ENCODE data around the gene CBLB. TPM values are rescaled to one million over a fixed set of nuclear protein-coding genes. Genes with fewer than 3 reads are reported as not detected.

CBLB gene
- 23.0 and 29.3 TPM in 2 replicates for total RNA-seq (2014; rRNA removed; shearing (Covaris generic))
- 19.4 and 26.2 TPM in 2 replicates for polyA plus RNA-seq (2015; cell fraction: cytosol; rRNA removed)
- polyA plus RNA-seq (2015; cell fraction: nucleus; rRNA removed), result 38.1 and 38.2 TPM in 2 replicates

DNA sequence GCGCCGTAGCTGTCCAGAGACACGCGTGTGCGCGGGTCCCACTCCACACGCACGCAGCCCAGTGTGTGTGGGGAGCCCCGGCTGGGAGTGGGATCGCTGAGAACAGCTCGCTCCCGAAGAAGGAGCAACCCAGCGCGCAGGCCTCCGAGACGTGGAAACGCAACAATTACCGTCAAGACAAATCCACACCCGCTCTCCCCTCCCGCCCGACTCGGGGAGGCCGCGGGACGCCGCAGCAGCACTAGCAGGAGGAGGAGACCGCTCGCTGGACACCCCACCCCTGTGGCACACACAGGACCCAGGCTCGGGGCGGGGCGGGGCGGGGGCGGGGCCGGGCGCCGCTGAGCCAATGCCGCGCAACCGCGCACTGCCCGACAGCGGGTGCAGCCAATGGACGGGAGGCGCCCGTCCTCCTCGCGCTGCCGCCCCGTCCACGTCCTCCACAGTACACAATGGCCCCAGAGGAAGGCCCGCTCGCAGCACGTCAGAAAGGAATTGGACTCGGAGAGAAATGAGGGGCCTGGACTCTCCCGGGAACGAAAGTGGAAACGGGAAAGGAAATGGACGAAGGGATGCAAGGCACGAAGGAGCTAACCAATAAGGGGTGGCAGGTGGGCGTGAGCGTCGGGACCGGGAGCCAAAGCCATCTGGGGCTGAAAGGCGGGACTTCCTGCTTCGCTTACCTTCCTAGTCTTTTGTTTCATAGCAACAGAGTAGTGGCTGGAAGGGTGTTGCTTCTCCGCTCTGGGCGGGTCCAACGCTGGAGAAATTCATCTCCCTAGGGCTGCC lies at the start of gene CBLB:
Gene CBLB (minus strand): TSS at position 271 of the 789 bp plus-strand sequence. CDS start 1,435 bp downstream, outside the sequence.
- in situ Hi-C loops (cut with HindIII; ENCODE audit: low pct_unique_long_range_greater_than_20kb, low sequenced_read_pairs), result no loop called here
- DNase-seq (ENCODE audit: low read depth, low spot score), result peak; percentile 95

- in situ Hi-C loops (cut with HindIII; ENCODE audit: low pct_unique_long_range_greater_than_20kb, low sequenced_read_pairs), result no loop called here
- no peak for DNase-seq (ENCODE audit: low read depth, low spot score)
Measured at GRCh38 chr3:105916767-105917166, 48.0 kb upstream of the CBLB start.

DNA sequence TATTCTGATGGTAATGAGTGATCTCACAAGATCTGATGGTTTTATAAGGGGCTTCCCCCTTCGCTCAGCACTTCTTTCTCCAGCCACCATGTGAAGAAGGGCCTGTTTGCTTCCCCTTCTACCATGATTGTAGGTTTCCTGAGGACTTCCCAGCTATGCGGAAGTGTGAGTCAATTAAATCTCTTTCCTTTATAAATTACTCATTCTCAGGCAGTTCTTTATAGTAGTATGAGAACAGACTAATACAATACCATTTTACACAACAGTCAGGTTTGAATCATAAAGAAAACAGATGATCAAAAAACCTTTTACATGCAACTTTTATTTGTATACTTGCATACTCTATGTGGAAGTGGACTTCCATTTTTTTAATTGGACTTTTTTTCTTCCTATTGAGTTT lies 46.7 kb upstream of the CBLB start:
- in situ Hi-C loops (cut with HindIII; ENCODE audit: low pct_unique_long_range_greater_than_20kb, low sequenced_read_pairs), result no loop called here

GRCh38 chr3:105913616-105914015 lies 44.8 kb upstream of the CBLB start:
- in situ Hi-C loops (cut with HindIII; ENCODE audit: low pct_unique_long_range_greater_than_20kb, low sequenced_read_pairs), result no loop called here
- DNase-seq (ENCODE audit: low read depth, low spot score), result no peak

More for the DNA sequence above, 46.7 kb upstream of the CBLB start:
- DNase-seq (ENCODE audit: low read depth, low spot score), result no peak

DNA sequence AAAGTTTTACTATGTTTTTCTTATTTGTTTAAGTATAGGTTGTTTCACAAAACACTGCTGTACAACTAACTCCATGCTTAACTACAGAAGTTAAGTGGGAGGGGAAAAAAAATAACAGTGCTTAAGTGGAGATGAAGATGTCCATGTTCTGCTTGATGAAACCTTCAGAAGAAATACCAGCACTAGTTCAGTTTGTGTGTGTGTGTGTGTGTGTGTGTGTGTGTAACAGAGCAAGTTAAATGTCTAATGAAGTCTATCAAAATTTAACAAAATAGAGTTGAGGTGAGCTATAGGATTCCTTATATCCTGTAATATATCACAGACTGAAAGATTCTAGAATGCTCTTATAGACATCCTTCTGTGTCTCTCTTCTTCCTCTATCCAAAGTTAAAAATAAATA lies 44.1 kb upstream of the CBLB start:
- in situ Hi-C loops (cut with HindIII; ENCODE audit: low pct_unique_long_range_greater_than_20kb, low sequenced_read_pairs), result no loop called here
- no peak for DNase-seq (ENCODE audit: low read depth, low spot score)

- in situ Hi-C loops (cut with HindIII; ENCODE audit: low pct_unique_long_range_greater_than_20kb, low sequenced_read_pairs), result no loop called here
- no peak for DNase-seq (ENCODE audit: low read depth, low spot score)
Measured at GRCh38 chr3:105911496-105911895, 42.7 kb upstream of the CBLB start.

DNA sequence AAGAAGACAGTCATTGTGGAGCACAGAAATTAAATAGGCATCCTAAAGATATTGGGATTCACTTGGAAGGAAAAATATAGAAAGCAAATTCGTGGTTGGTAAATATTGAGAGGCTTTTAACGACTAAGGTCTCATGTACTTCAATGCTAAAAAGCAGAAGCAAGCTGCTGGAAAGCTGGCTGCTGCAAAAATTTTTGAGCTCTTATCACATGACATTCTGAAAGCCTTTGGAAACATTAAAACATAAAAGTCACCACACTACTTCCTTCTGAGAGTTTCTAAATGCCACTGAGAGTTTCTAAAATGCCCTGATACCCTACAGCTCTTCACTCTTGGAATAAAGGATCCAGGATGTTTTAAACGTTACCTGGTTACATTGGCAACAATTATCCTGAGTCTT lies 39.0 kb upstream of the CBLB start:
- DNase-seq (ENCODE audit: low read depth, low spot score), result peak; percentile 70

GRCh38 chr3:105906836-105907235 lies 38.0 kb upstream of the CBLB start:
- in situ Hi-C loops (cut with HindIII; ENCODE audit: low pct_unique_long_range_greater_than_20kb, low sequenced_read_pairs), result no loop called here
- peak; percentile 87 for DNase-seq (ENCODE audit: low read depth, low spot score)

More for the DNA sequence above, 39.0 kb upstream of the CBLB start:
- in situ Hi-C loops (cut with HindIII; ENCODE audit: low pct_unique_long_range_greater_than_20kb, low sequenced_read_pairs), result no loop called here

GRCh38 chr3:105906345-105906744 lies 37.5 kb upstream of the CBLB start:
- in situ Hi-C loops (cut with HindIII; ENCODE audit: low pct_unique_long_range_greater_than_20kb, low sequenced_read_pairs), result no loop called here
- no peak for DNase-seq (ENCODE audit: low read depth, low spot score)

DNA sequence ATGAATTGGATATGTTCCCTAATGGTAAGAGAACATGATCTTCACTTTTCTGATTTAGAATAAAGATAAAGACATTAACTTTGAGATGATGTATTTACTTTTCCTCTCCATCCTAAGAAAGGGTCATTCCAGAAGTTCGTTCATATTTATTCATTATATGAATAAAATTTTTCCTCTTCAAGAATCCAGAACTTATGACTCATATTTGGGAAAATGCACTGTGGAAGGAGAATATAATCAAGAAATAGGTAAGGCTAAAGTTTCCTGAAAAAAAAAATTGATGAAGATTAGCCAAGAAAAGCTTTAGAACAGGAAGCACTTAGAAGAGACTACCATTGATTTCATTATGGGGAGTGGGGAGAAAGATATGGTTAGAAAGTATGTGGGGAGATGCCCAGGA lies 36.5 kb upstream of the CBLB start:
- DNase-seq (ENCODE audit: low read depth, low spot score), result no peak
- in situ Hi-C loops (cut with HindIII; ENCODE audit: low pct_unique_long_range_greater_than_20kb, low sequenced_read_pairs), result no loop called here

GRCh38 chr3:105904678-105905284 lies 36.0 kb upstream of the CBLB start:
- in situ Hi-C loops (cut with HindIII; ENCODE audit: low pct_unique_long_range_greater_than_20kb, low sequenced_read_pairs), result no loop called here
- peak; percentile 11 for DNase-seq (ENCODE audit: low read depth, low spot score)

- in situ Hi-C loops (cut with HindIII; ENCODE audit: low pct_unique_long_range_greater_than_20kb, low sequenced_read_pairs), result no loop called here
- no peak for DNase-seq (ENCODE audit: low read depth, low spot score)
Measured at GRCh38 chr3:105904251-105904650, 35.4 kb upstream of the CBLB start.

GRCh38 chr3:105899516-105899915 lies 30.7 kb upstream of the CBLB start:
- in situ Hi-C loops (cut with HindIII; ENCODE audit: low pct_unique_long_range_greater_than_20kb, low sequenced_read_pairs), result no loop called here
- no peak for DNase-seq (ENCODE audit: low read depth, low spot score)

DNA sequence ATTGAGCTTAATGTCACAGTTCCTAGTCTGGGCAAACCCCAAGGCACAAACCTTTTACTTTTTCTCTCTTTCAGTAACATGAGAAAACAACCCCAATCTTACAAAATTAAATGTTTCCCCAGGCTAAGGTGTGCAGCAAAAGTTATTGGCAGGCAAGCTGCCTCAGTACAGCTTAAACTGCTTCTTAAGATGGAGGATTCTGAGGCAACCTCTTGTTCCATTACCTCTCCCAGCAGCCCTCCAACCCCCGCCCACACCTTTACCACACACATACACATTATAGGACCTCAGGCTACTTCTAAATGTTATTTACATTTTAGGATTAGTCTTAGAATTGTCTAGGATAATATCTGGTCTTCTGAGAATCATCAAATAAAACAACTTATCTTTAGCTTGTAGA lies 22.3 kb upstream of the CBLB start:
- DNase-seq (ENCODE audit: low read depth, low spot score), result no peak
- in situ Hi-C loops (cut with HindIII; ENCODE audit: low pct_unique_long_range_greater_than_20kb, low sequenced_read_pairs), result no loop called here

GRCh38 chr3:105888621-105889579 lies 20.1 kb upstream of the CBLB start:
- in situ Hi-C loops (cut with HindIII; ENCODE audit: low pct_unique_long_range_greater_than_20kb, low sequenced_read_pairs), result no loop called here

DNA sequence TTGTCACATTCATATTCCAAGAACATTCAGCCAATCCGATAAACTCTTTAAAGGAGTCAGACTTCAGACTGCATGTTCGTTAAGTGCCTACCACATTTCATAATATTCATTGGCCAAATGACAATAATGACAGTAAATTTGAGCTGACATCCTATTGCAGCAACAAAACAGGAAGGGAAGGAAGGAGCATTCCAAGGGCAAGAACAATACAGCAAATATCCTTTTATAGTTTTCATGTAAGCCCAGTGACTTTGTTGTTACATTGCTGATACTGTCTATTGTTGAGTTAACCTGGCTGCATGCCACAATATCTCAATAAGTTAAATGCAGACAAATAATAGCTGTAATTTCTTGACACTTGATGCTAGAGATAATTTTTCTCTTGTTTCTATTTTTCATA lies 16.4 kb upstream of the CBLB start:
- in situ Hi-C loops (cut with HindIII; ENCODE audit: low pct_unique_long_range_greater_than_20kb, low sequenced_read_pairs), result no loop called here
- DNase-seq (ENCODE audit: low read depth, low spot score), result no peak

More at GRCh38 chr3:105888621-105889579, 20.1 kb upstream of the CBLB start:
- DNase-seq (ENCODE audit: low read depth, low spot score), result no peak

DNA sequence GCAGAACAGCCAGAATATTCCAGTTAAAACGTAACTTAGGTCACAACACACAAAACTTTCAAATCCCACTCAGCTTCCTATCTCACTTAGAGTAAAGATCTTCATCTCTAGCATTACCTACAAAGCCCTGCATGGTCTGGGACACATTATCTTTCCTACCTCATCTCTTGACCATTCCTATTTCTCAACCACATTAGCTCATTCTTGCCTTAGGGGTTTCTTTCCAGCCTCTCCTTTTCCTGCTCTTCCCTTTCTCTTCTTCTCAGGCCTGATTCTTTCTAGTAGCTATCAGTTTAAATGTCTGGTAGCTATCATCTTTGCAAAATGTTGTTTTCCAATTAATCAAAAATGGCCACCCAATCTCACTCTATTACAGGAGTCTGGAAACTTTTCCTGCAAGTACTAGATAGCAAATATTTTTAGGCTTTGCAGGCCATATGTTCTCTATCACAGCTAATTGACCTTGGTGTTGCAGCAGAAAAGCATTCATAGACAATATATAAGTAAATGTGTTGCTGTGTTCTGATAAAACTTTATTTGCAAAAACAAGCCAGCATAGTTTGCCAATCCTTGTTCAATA lies 15.1 kb upstream of the CBLB start:
- in situ Hi-C loops (cut with HindIII; ENCODE audit: low pct_unique_long_range_greater_than_20kb, low sequenced_read_pairs), result no loop called here
- no peak for DNase-seq (ENCODE audit: low read depth, low spot score)

Data from SK-MEL-5 (cell line).